H1 (cell line): ENCODE results near the gene IL36A. TPM values are rescaled to one million over a fixed set of nuclear protein-coding genes. Genes with fewer than 3 reads are reported as not detected.

ENCODE experiments used
- CTCF ChIA-PET: fragments of 300-600 bp; sonication (Branson Sonifier 250); formaldehyde crosslinking; loops from one replicate; lab custom pipeline; 2021; ENCODE audit not compliant: partially characterized antibody; lab: Charles Lee
- POLR2A ChIA-PET: fragments of 300-600 bp; sonication (Branson Sonifier 250); formaldehyde crosslinking; loops from one replicate; lab custom pipeline; 2021; ENCODE audit warnings: inconsistent platforms; ENCODE audit not compliant: partially characterized antibody; lab: Charles Lee
- DNase-seq, 2 experiments: peaks; one replicate each; pipeline versions ENCODE4 v3.0.0 to v3.0.0-alpha.2; 2010 to 2022; ENCODE audit warnings: low spot score in 2 of 2, low read depth in 1 of 2, mixed read lengths in 1 of 2
- FAIRE-seq: peaks from 2 replicates; lab custom pipeline; 2011; peaks lifted over from hg19 to GRCh38; lab: Jason Lieb, UNC
- H2AFZ ChIP-seq: 2 replicates; pipeline ENCODE4 v1.8.1; 2012; ENCODE audit warnings: low read length, inconsistent platforms
- H2AK5ac ChIP-seq: 2 replicates; pipeline ENCODE4 v1.6.1; 2013; ENCODE audit warnings: low read depth, low read length
- H2BK120ac ChIP-seq: replicated peaks from 2 replicates; pipeline ENCODE3; 2013; ENCODE audit warnings: low read depth, low read length, inconsistent platforms
- H2BK12ac ChIP-seq: 2 replicates; pipeline ENCODE4 v1.6.1; 2013; ENCODE audit warnings: low read depth, low read length
- H2BK15ac ChIP-seq: 2 replicates; pipeline ENCODE4 v1.6.1; 2013; ENCODE audit warnings: low read length
- H2BK20ac ChIP-seq: 2 replicates; pipeline ENCODE4 v1.6.1; 2013; ENCODE audit warnings: low read length
- H2BK5ac ChIP-seq: 2 replicates; pipeline ENCODE4 v1.6.1; 2013; ENCODE audit warnings: low read depth, low read length
- H3K14ac ChIP-seq: 2 replicates; pipeline ENCODE4 v1.6.1; 2013; ENCODE audit warnings: inconsistent platforms; ENCODE audit not compliant: insufficient read length
- H3K18ac ChIP-seq: 2 replicates; pipeline ENCODE4 v1.6.1; 2013; ENCODE audit warnings: low read length; ENCODE audit errors: extremely low read depth
- H3K23ac ChIP-seq: 2 replicates; pipeline ENCODE4 v1.6.1; 2013; ENCODE audit warnings: inconsistent platforms; ENCODE audit not compliant: insufficient read length
- H3K23me2 ChIP-seq: 2 replicates; pipeline ENCODE4 v1.6.1; 2013; ENCODE audit warnings: low read depth, low read length
- H3K27ac ChIP-seq: 2 replicates; pipeline ENCODE4 v1.6.1; 2011; ENCODE audit warnings: low read depth, low read length, inconsistent platforms
- H3K27me3 ChIP-seq, 4 experiments: replicated peaks in 1 of 4; 1 replicate in 1 of 4; 2 replicates in 3 of 4; pipeline versions ENCODE4 v1.6.1 to v1.8.1; 2011 to 2013; ENCODE audit warnings: low read length in 3 of 4, mild to moderate bottlenecking in 3 of 4, inconsistent platforms in 2 of 4, mixed read lengths in 2 of 4, moderate library complexity in 1 of 4; ENCODE audit not compliant: control insufficient read depth in 3 of 4, insufficient read depth in 3 of 4; ENCODE audit errors: extremely low read depth in 1 of 4
- H3K36me3 ChIP-seq, 4 experiments: 2 replicates each; pipeline versions ENCODE4 v1.6.1 to v1.8.1; 2011 to 2013; ENCODE audit warnings: mild to moderate bottlenecking in 4 of 4, low read length in 3 of 4, moderate library complexity in 2 of 4, control low read depth in 1 of 4, inconsistent platforms in 1 of 4; ENCODE audit not compliant: insufficient read depth in 4 of 4, control insufficient read depth in 2 of 4
- H3K4ac ChIP-seq: replicated peaks from 2 replicates; pipeline ENCODE3; 2013; ENCODE audit warnings: low read length, low read depth, mixed read lengths, inconsistent platforms; ENCODE audit not compliant: insufficient read length
- H3K4me1 ChIP-seq, 4 experiments: replicated peaks in 1 of 4; 1 replicate in 1 of 4; 2 replicates in 3 of 4; pipeline versions ENCODE4 v1.6.1 to v1.8.1; 2011 to 2013; ENCODE audit warnings: low read length in 3 of 4, inconsistent platforms in 2 of 4, mixed read lengths in 1 of 4; ENCODE audit not compliant: insufficient read depth in 4 of 4, control insufficient read depth in 3 of 4
- H3K4me2 ChIP-seq, 2 experiments: 2 replicates each; pipeline versions ENCODE4 v1.6.1 to v1.8.1; 2011 to 2013; ENCODE audit warnings: low read depth in 2 of 2, low read length in 2 of 2, control low read depth in 1 of 2, inconsistent platforms in 1 of 2, mild to moderate bottlenecking in 1 of 2; ENCODE audit not compliant: insufficient read depth in 1 of 2
- H3K4me3 ChIP-seq, 4 experiments: fragments of 200-600, 300-600 bp in 1 of 4; sonication (generic), shearing (Covaris generic), sonication (Bioruptor Twin) in 1 of 4; 2 replicates each; pipeline versions ENCODE4 v1.5.1 to v1.8.1; 2011 to 2016; ENCODE audit warnings: low read length in 4 of 4, low read depth in 3 of 4, control low read depth in 2 of 4, inconsistent platforms in 2 of 4, mild to moderate bottlenecking in 2 of 4, mixed read lengths in 1 of 4, moderate library complexity in 1 of 4; ENCODE audit not compliant: insufficient read depth in 2 of 4; ENCODE audit errors: extremely low read depth in 1 of 4
- H3K56ac ChIP-seq: replicated peaks from 2 replicates; pipeline ENCODE3; 2013; ENCODE audit warnings: low read depth, mild to moderate bottlenecking, mixed read lengths, low read length, inconsistent platforms; ENCODE audit not compliant: insufficient read length
- H3K79me1 ChIP-seq: 2 replicates; pipeline ENCODE4 v1.6.1; 2013; ENCODE audit warnings: low read depth, low read length, control low read depth
- H3K79me2 ChIP-seq, 2 experiments: 2 replicates each; pipeline versions ENCODE4 v1.6.1 to v1.8.1; 2012 to 2013; ENCODE audit warnings: low read length in 2 of 2, mild to moderate bottlenecking in 2 of 2, inconsistent platforms in 1 of 2; ENCODE audit not compliant: insufficient read depth in 2 of 2, control insufficient read depth in 1 of 2
- H3K9ac ChIP-seq, 4 experiments: replicated peaks in 1 of 4; 1 replicate in 1 of 4; 2 replicates in 3 of 4; pipeline versions ENCODE4 v1.6.1 to v1.8.1; 2011 to 2013; ENCODE audit warnings: low read depth in 3 of 4, low read length in 3 of 4, control low read depth in 2 of 4, mild to moderate bottlenecking in 2 of 4, moderate library complexity in 2 of 4, inconsistent platforms in 1 of 4; ENCODE audit errors: extremely low read depth in 1 of 4
- H3K9me3 ChIP-seq, 2 experiments: 2 replicates each; pipeline versions ENCODE4 v1.6.1 to v1.8.1; 2012 to 2013; ENCODE audit warnings: mild to moderate bottlenecking in 2 of 2, moderate library complexity in 2 of 2, control low read depth in 1 of 2, inconsistent platforms in 1 of 2, low read depth in 1 of 2, low read length in 1 of 2, mixed read lengths in 1 of 2; ENCODE audit not compliant: insufficient read depth in 2 of 2
- H4K20me1 ChIP-seq, 2 experiments: replicated peaks in 1 of 2; 2 replicates each; pipeline versions ENCODE3 to v1.8.1; 2011 to 2013; ENCODE audit warnings: inconsistent platforms in 2 of 2, low read length in 2 of 2, mild to moderate bottlenecking in 1 of 2; ENCODE audit not compliant: insufficient read depth in 2 of 2, control insufficient read depth in 1 of 2
- H4K5ac ChIP-seq: 2 replicates; pipeline ENCODE4 v1.6.1; 2013; ENCODE audit warnings: low read length, low read depth, mixed read lengths, inconsistent platforms; ENCODE audit not compliant: insufficient read length
- H4K8ac ChIP-seq: 2 replicates; pipeline ENCODE4 v1.8.0; 2013; ENCODE audit warnings: mild to moderate bottlenecking, moderate library complexity, low read length, inconsistent platforms; ENCODE audit not compliant: insufficient read depth; ENCODE audit errors: extremely low read depth
- H4K91ac ChIP-seq: replicated peaks from 2 replicates; pipeline ENCODE3; 2013; ENCODE audit warnings: low read length, mixed read lengths, inconsistent platforms; ENCODE audit not compliant: insufficient read length
- CEBPB ChIP-seq: IDR thresholded peaks from 2 replicates; pipeline ENCODE4 v1.6.1; 2012; ENCODE audit warnings: low read depth, low read length
- CREB1 ChIP-seq: IDR thresholded peaks from 2 replicates; pipeline ENCODE4 v1.6.1; 2012; ENCODE audit warnings: inconsistent platforms
- HDAC6 ChIP-seq: IDR thresholded peaks from one replicate; pipeline ENCODE4 v1.7.1; 2012; ENCODE audit warnings: low read depth, mild to moderate bottlenecking, inconsistent platforms, low read length, moderate library complexity
- WGBS, 2 experiments: shearing (Covaris generic) in 1 of 2; methylation state at CpG; one replicate each; pipeline versions ENCODE4 v1.1.6 to v1.1.7; 2013 to 2015; ENCODE audit warnings: low lambda C conversion rate in 2 of 2, mixed read lengths in 2 of 2, inconsistent platforms in 1 of 2, low coverage in 1 of 2, missing lambda C conversion rate in 1 of 2; ENCODE audit not compliant: insufficient replicate concordance in 2 of 2, insufficient coverage in 1 of 2, insufficient read length in 1 of 2; ENCODE audit errors: extremely low coverage in 1 of 2, missing lambda C conversion rate in 1 of 2; 5-methylcytosine and 5-hydroxymethylcytosine counted together
- polyA plus RNA-seq, 7 experiments: library from polyadenylated mRNA; depleted of rRNA in 3 of 7; stranded (reverse) in 5 of 7; unstranded in 2 of 7; fragments of >200 nt in 5 of 7; fragments of 200-250 nt in 2 of 7; gene quantifications; 1 replicate in 5 of 7; 2 replicates in 1 of 7; 4 replicates in 1 of 7; pipeline versions ENCODE4 v1.2.1 to v1.2.3, GENCODE V29; 2011 to 2013; ENCODE audit warnings: missing spikeins in 2 of 7, mixed read lengths in 2 of 7
- total RNA-seq: library from RNA; stranded (reverse); fragmentation: NEBNext Ultra II Directional; extraction: Animal tissue kit (Norgen Biotek cat#: 25700); gene quantifications from 2 replicates; pipeline ENCODE4 v1.2.1, GENCODE V29; 2021

The IL36A gene
- total and polyA plus RNA-seq, 2 of the 8 experiments (the other 6 are each of a cell fraction or from before 2014, with no cell fraction given): not detected

DNA sequence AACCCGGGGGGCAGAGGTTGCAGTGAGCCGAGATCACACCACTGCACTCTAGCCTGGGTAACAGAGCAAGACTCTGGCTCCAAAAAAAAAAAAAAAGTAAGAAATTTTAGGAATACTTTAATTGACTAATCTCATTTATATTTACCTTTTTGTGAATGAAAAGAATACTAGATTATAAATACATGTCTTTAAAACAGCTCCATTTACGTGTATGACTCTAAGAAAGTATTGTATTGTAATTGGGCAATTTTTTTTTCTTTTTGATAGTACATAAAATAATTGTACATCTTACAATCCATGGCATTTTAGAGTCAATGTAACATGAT lies 8.0 kb downstream of the IL36A start:
- no peak overlapping the region for H2AFZ ChIP-seq
- no peaks in the 10 kb centered on the region for H3K27me3 ChIP-seq
- H3K79me2 ChIP-seq: no peaks in the 10 kb centered on the region
- H3K36me3 ChIP-seq: no peaks in the 10 kb centered on the region
- no peak overlapping the region for H3K14ac ChIP-seq
- CTCF ChIA-PET: interaction anchor here (1.5 kb wide), 1 partner anchor 67 kb away, joined by 3 read pairs; no protein-coding TSS in a partner anchor
- 90% methylated on average over 3 of the region's 3 CpGs; no CpG with 5 or more reads in 1 of the 2 experiments for WGBS, 2 experiments
- no peak overlapping the region for H2BK5ac ChIP-seq
- H2BK12ac ChIP-seq: no peak overlapping the region
- no peak overlapping the region for H2BK20ac ChIP-seq
- H3K4me1 ChIP-seq: no peaks in the 10 kb centered on the region
- no peak overlapping the region for H3K18ac ChIP-seq
- no peaks in the 10 kb centered on the region for H3K23me2 ChIP-seq
- H2AK5ac ChIP-seq: no peak overlapping the region
- H3K9me3 ChIP-seq: no peaks in the 10 kb centered on the region
- no peak overlapping the region for H2BK120ac ChIP-seq
- no peaks in the 10 kb centered on the region for H4K20me1 ChIP-seq
- no peak overlapping the region for H2BK15ac ChIP-seq
- no peak overlapping the region for H3K23ac ChIP-seq
- no peak overlapping the region for H3K4me2 ChIP-seq
- FAIRE-seq (no peak), DNase-seq (no peak)
- H3K27ac ChIP-seq: no peak overlapping the region
- H3K79me1 ChIP-seq: no peaks in the 10 kb centered on the region
- H3K4me3 ChIP-seq: no peak overlapping the region
- no peak overlapping the region for H3K56ac ChIP-seq
- no peak overlapping the region for H3K4ac ChIP-seq
- no peak overlapping the region for H4K8ac ChIP-seq
- TF ChIP-seq HDAC6: no peak
- TF ChIP-seq CEBPB: no peak
- no peak for TF ChIP-seq CREB1
- TF ChIP-seq, all 59 proteins: peak for 0
- Histone ChIP-seq H3K9ac (no peak overlapping the region), H4K5ac (no peak overlapping the region), H4K91ac (no peak overlapping the region)
- POLR2A ChIA-PET: no interaction called here
